Stimulated activated CD4-positive, alpha-beta T cell treated with anti-CD3 and anti-CD28 coated beads, TNF-alpha, amount 100 ng/mL, for 4 hours (primary cell): ENCODE results near the gene LRRC36.
"Not testable (repeated sequence)": the region's sequence is repeated elsewhere in the genome, so short reads cannot be mapped to it uniquely, and the experiment has no call there.

ENCODE experiments used
- DNase-seq, 3 experiments: peaks; one replicate each; pipeline ENCODE4 v3.0.0-alpha.2; 2020; ENCODE audit warnings: low read depth in 3 of 3

The LRRC36 gene

GRCh38 chr16:67403976-67404555, 77.5 kb downstream of the LRRC36 start:
- no peak for DNase-seq

GRCh38 chr16:67404740-67405226, 78.2 kb downstream of the LRRC36 start:
- DNase-seq: no peak

- DNase-seq: no peak
These were observed 78.7 kb downstream of the LRRC36 start for GRCh38 chr16:67405336-67405735.

GRCh38 chr16:67406111-67406971, 79.7 kb downstream of the LRRC36 start:
- no peak for DNase-seq

- DNase-seq: no peak
These were observed 80.7 kb downstream of the LRRC36 start for GRCh38 chr16:67407176-67407787.

GRCh38 chr16:67407788-67408452, 81.3 kb downstream of the LRRC36 start:
- no peak for DNase-seq

- no peak for DNase-seq
These were observed 83.0 kb downstream of the LRRC36 start for GRCh38 chr16:67409631-67410030.

- no peak for DNase-seq
These were observed 84.7 kb downstream of the LRRC36 start for GRCh38 chr16:67411339-67411738.

- no peak for DNase-seq
These were observed 85.7 kb downstream of the LRRC36 start for GRCh38 chr16:67412294-67412693.

- DNase-seq: no peak
These were observed 87.6 kb downstream of the LRRC36 start for GRCh38 chr16:67413978-67414911.

- DNase-seq: not testable (repeated sequence)
These were observed 88.8 kb downstream of the LRRC36 start for GRCh38 chr16:67415421-67415820.

- no peak for DNase-seq
These were observed 89.5 kb downstream of the LRRC36 start, which contains the start of gene ZDHHC1 for GRCh38 chr16:67415872-67416793. Gene ZDHHC1 (minus strand): TSS chr16:67416477. CDS start chr16:67407775, 8,702 bp downstream.

GRCh38 chr16:67417333-67418061, 90.9 kb downstream of the LRRC36 start:
- DNase-seq: no peak

- no peak for DNase-seq
These were observed 92.9 kb downstream of the LRRC36 start for GRCh38 chr16:67419502-67419901.

GRCh38 chr16:67419931-67420330, 93.3 kb downstream of the LRRC36 start:
- no peak for DNase-seq

- DNase-seq: no peak
These were observed 94.4 kb downstream of the LRRC36 start for GRCh38 chr16:67421030-67421429.

GRCh38 chr16:67423015-67423414, 96.4 kb downstream of the LRRC36 start:
- DNase-seq: no peak

- no peak for DNase-seq
These were observed 97.1 kb downstream of the LRRC36 start for GRCh38 chr16:67423611-67424260.

GRCh38 chr16:67424261-67424615, 97.6 kb downstream of the LRRC36 start:
- no peak for DNase-seq
